ENCODE measurements around the gene RNU1-3.

RNU1-3 gene

GRCh38 chr1:16617114-16617631 lies 49.6 kb downstream of the RNU1-3 start:
- no peak for DNase-seq

All from NCI-H1694 treated with DMSO at 0.1 percent for 48 hours (cell line).